ENCODE data around the gene PCK1. TPM values are rescaled to one million over a fixed set of nuclear protein-coding genes. Genes with fewer than 3 reads are reported as not detected.
"Not testable (repeated sequence)": the region's sequence is repeated elsewhere in the genome, so short reads cannot be mapped to it uniquely, and the experiment has no call there.

PCK1 gene
- total RNA-seq (29.7 TPM), polyA plus RNA-seq (ENCODE audit: insufficient read depth, low read depth, low replicate concordance) (551 TPM)
- long read RNA-seq, donor 1, full-length matches to known transcripts: 2 of 2 reads
- long read RNA-seq, donor 1, partial matches to known transcripts: 0 of 2 reads
- long read RNA-seq, donor 1, other reads (novel, unspliced or antisense): 0 of 2 reads
- long read RNA-seq, donor 2, full-length matches to known transcripts: 5 of 5 reads
- long read RNA-seq, donor 2, partial matches to known transcripts: 0 of 5 reads
- long read RNA-seq, donor 2, other reads (novel, unspliced or antisense): 0 of 5 reads
- long read RNA-seq, donor 3, full-length matches to known transcripts: 7 of 7 reads
- long read RNA-seq, donor 3, partial matches to known transcripts: 0 of 7 reads
- long read RNA-seq, donor 3, other reads (novel, unspliced or antisense): 0 of 7 reads
- long read RNA-seq, donor 4, full-length matches to known transcripts: 7 of 7 reads
- long read RNA-seq, donor 4, partial matches to known transcripts: 0 of 7 reads
- long read RNA-seq, donor 4, other reads (novel, unspliced or antisense): 0 of 7 reads
- long read RNA-seq, donor 5: 0 reads
- long read RNA-seq, donor 6, full-length matches to known transcripts: 1 of 1 reads
- long read RNA-seq, donor 6, partial matches to known transcripts: 0 of 1 reads
- long read RNA-seq, donor 6, other reads (novel, unspliced or antisense): 0 of 1 reads
- long read RNA-seq, donor 7, full-length matches to known transcripts: 20 of 29 reads
- long read RNA-seq, donor 7, partial matches to known transcripts: 6 of 29 reads
- long read RNA-seq, donor 7, other reads (novel, unspliced or antisense): 3 of 29 reads
- long read RNA-seq, donor 8, full-length matches to known transcripts: 1 of 1 reads
- long read RNA-seq, donor 8, partial matches to known transcripts: 0 of 1 reads
- long read RNA-seq, donor 8, other reads (novel, unspliced or antisense): 0 of 1 reads
- long read RNA-seq, donor 9, full-length matches to known transcripts: 1 of 1 reads
- long read RNA-seq, donor 9, partial matches to known transcripts: 0 of 1 reads
- long read RNA-seq, donor 9, other reads (novel, unspliced or antisense): 0 of 1 reads
- long read RNA-seq, donor 10, full-length matches to known transcripts: 1 of 1 reads
- long read RNA-seq, donor 10, partial matches to known transcripts: 0 of 1 reads
- long read RNA-seq, donor 10, other reads (novel, unspliced or antisense): 0 of 1 reads

DNA sequence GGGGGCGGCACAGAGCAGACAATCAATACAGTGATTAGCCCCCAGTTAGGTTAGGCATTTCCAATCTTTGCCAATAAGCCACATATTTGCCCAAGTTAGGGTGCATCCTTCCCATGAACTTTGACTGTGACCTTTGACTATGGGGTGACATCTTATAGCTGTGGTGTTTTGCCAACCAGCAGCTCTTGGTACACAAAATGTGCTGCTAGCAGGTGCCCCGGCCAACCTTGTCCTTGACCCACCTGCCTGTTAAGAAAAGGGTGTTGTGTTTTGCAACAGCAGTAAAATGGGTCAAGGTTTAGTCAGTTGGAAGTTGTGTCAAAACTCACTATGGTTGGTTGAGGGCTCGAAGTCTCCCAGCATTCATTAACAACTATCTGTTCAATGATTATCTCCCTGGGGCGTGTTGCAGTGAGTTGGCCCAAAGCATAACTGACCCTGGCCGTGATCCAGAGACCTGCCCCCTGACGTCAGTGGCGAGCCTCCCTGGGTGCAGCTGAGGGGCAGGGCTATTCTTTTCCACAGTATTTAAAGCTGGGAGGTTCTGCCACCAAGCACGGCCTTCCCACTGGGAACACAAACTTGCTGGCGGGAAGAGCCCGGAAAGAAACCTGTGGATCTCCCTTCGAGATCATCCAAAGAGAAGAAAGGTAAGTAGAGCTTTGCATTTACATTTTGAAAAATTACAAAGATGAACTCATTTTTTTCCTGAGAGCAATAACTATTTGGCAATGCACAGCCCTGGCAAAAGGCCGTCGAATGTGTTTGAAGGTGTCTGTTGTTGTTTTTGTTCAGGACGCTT, at the start of gene PCK1:
Gene PCK1, plus strand, starts transcription at position 557 of the 802 bp plus-strand sequence. CDS start 302 bp downstream, outside the sequence.
- no peaks in the 10 kb centered on the region for H3K9me3 ChIP-seq (ENCODE audit: control insufficient read depth in 2 of 3, insufficient read depth in 1 of 3, low read length in 3 of 3)
- peak; percentile 66 to 96 (median 77) for DNase-seq
- peaks cover 0 to 47% (median 30%) of the 10 kb centered on the region in 3 donors for H3K36me3 ChIP-seq (ENCODE audit: control insufficient read depth in 2 of 3, insufficient read depth in 3 of 3, low read length in 3 of 3)
- intact Hi-C loops (cut with DNase I): no loop called here
- FAIRE-seq: peak; percentile 88
- no peak for TF ChIP-seq CTCF (IDR thresholded peaks at IDR 0.05; ENCODE audit: borderline replicate concordance, extremely low read depth, insufficient read depth)
- H3K4me1 ChIP-seq (ENCODE audit: control insufficient read depth in 2 of 3, insufficient read depth in 2 of 3, low read depth in 1 of 3, low read length in 3 of 3): peaks cover 3 to 8% (median 5%) of the 10 kb centered on the region in 3 donors
- peak within 1 kb of the TSS; percentile 80 to 84 for H3K27ac ChIP-seq (ENCODE audit: low read depth in 2 of 2, low read length in 2 of 2)
- H3K4me3 ChIP-seq (ENCODE audit: low read length in 3 of 3): peak within 1 kb of the TSS; percentile 51 to 78 (median 76)
- H3K9ac ChIP-seq (ENCODE audit: low read length in 3 of 3): peak within 1 kb of the TSS in 2 of 3 donors; percentile 43 to 90
- no peaks in the 10 kb centered on the region for H3K27me3 ChIP-seq (ENCODE audit: control insufficient read depth, insufficient read depth, low read length)

- H3K4me3 ChIP-seq (ENCODE audit: low read length in 3 of 3); H3K27ac ChIP-seq (ENCODE audit: low read depth in 2 of 2, low read length in 2 of 2); H3K36me3 ChIP-seq (ENCODE audit: control insufficient read depth in 2 of 3, insufficient read depth in 3 of 3, low read length in 3 of 3); H3K9ac ChIP-seq (ENCODE audit: low read length in 3 of 3); FAIRE-seq; DNase-seq; H3K4me1 ChIP-seq (ENCODE audit: control insufficient read depth in 2 of 3, insufficient read depth in 2 of 3, low read depth in 1 of 3, low read length in 3 of 3); H3K9me3 ChIP-seq (ENCODE audit: control insufficient read depth in 2 of 3, insufficient read depth in 1 of 3, low read length in 3 of 3); H3K27me3 ChIP-seq (ENCODE audit: control insufficient read depth, insufficient read depth, low read length): not testable (repeated sequence)
- intact Hi-C loops (cut with DNase I): loop anchor here (10.0 kb wide), 1 partner anchor 703 kb away; no protein-coding TSS in a partner anchor
Measured at GRCh38 chr20:57511709-57512108, 49.2 kb upstream of the PCK1 start.

DNA sequence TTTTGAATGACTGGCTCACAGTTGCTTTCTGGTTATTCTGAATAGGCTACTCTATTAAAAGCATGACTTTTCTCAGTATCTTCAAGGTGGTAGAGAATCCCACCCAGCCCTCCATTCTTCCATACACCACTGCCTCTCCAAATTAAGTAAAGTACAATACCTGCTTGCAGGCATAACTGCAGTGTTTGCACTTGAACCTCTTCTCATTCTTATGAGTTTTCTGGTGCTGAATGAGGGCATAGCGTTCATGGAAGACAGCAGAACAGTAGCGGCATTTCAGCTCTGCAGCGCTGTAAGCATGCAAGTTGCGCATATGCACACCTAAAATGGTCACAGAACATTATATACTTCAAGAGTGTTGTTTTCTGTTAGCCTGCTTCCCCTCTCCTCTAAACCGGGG, 48.5 kb upstream of the PCK1 start:
- no peak for TF ChIP-seq CTCF (IDR thresholded peaks at IDR 0.05; ENCODE audit: borderline replicate concordance, extremely low read depth, insufficient read depth)
- no peak for FAIRE-seq
- H3K9ac ChIP-seq (ENCODE audit: low read length in 3 of 3): no peak overlapping the region
- H3K27me3 ChIP-seq (ENCODE audit: control insufficient read depth, insufficient read depth, low read length): no peaks in the 10 kb centered on the region
- peaks cover 0 to under 1% (median 0%) of the 10 kb centered on the region in 3 donors for H3K4me1 ChIP-seq (ENCODE audit: control insufficient read depth in 2 of 3, insufficient read depth in 2 of 3, low read depth in 1 of 3, low read length in 3 of 3)
- no peaks in the 10 kb centered on the region for H3K9me3 ChIP-seq (ENCODE audit: control insufficient read depth in 2 of 3, insufficient read depth in 1 of 3, low read length in 3 of 3)
- H3K4me3 ChIP-seq (ENCODE audit: low read length in 3 of 3): no peak overlapping the region
- intact Hi-C loops (cut with DNase I): loop anchor here (10.0 kb wide), 1 partner anchor 702 kb away; no protein-coding TSS in a partner anchor
- no peaks in the 10 kb centered on the region for H3K36me3 ChIP-seq (ENCODE audit: control insufficient read depth in 2 of 3, insufficient read depth in 3 of 3, low read length in 3 of 3)
- no peak overlapping the region for H3K27ac ChIP-seq (ENCODE audit: low read depth in 2 of 2, low read length in 2 of 2)
- no peak for DNase-seq

Measured in kidney (tissue), 22 donors.